ENCODE results near the gene SYCP2.

- TF ChIP-seq CTCF (conservative IDR thresholded peaks at IDR 0.05; ENCODE audit: low read depth, low read length) (no peak), EZH2 (IDR thresholded peaks at IDR 0.05; ENCODE audit: borderline replicate concordance, low read depth, low read length, poor library complexity, severe bottlenecking) (no peak)
These were observed 8.8 kb upstream of the SYCP2 start for GRCh38 chr20:59942245-59942644.

Data from A673 (cell line).